Measurements from ENCODE around the gene MGLL.

The MGLL gene

DNA sequence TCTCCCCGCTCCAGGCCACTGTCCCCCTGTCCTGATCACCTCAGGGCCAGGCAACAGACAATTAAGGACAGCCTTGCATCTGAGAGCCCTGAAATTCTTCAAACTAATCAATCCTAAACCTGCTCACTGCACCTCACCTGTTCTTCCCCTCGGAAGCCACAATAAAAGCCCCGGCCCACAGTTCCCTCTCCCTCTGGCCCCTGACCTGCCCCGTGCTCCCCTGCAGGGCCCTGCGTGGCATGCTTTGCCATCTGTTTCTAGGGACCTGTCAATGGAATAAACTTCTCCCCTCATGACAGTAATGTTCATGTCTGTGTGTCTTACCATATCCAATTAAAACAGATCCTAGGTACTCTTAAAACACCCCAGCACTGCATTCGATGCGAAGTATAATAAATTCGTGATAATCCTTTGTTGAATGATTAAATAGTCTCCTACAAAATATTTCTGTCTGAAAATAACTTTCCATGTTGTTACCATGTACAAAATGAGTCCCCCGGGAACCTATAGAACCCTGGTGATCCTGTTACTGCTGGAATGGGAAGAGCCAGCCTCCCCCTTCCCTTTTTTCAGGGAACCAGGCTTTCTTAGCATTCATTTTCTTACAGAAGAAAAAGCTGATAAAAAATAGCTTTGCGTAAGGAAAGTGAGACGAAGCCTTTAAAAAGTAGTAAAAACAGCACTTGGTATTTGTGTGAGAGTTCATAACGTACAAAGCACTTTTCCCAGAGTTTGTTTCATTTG lies 90.6 kb downstream of the MGLL start:
- Mint-ChIP-seq H3K9me3 (no peaks in the 10 kb centered on the region), H3K36me3 (no peaks in the 10 kb centered on the region), H3K4me1 (peaks cover 25% of the 10 kb centered on the region), H3K27ac (no peak overlapping the region), H3K4me3 (no peak overlapping the region), H3K27me3 (no peaks in the 10 kb centered on the region)
- DNase-seq (ENCODE audit: low spot score in 2 of 2) (no peak), ATAC-seq (ENCODE audit: low read depth) (no peak)

DNA sequence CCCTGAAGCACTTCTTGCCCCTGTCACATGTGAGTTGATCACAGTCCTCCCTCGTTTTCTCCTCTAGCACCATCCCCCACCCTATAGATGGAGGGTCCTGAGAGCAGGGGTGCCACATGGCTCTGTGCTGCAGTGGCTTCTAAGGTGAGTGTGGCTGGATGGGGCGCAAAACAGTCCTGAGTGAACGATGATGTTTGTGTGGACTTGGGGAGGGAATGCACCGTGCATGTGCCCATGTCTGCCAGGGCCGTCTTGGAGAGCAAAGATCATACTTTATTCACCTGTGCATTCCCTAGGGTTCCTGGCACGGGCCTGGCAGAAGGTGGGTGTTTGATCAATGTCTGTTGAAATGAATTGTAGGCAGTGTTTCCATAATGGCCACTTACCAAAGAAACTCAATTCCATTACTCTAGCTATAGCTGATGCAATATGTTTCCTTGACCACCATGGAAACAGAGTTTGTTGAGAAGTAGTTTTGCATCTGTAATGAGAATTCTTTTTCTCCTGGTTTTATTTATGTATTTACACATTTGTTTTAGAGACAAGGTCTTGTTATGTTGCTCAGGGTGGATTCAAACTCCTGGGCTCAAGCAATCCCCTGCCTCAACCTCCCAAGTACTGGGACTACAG lies 91.5 kb downstream of the MGLL start:
- no peak overlapping the region for H3K27ac Mint-ChIP-seq
- H3K36me3 Mint-ChIP-seq, result no peaks in the 10 kb centered on the region
- H3K4me3 Mint-ChIP-seq, result no peak overlapping the region
- peaks cover 23% of the 10 kb centered on the region for H3K4me1 Mint-ChIP-seq
- H3K9me3 Mint-ChIP-seq, result no peaks in the 10 kb centered on the region
- no peak for ATAC-seq (ENCODE audit: low read depth)
- DNase-seq (ENCODE audit: low spot score in 2 of 2), result no peak
- no peaks in the 10 kb centered on the region for H3K27me3 Mint-ChIP-seq

- Mint-ChIP-seq H3K9me3 (no peaks in the 10 kb centered on the region), H3K27ac (no peak overlapping the region), H3K4me3 (no peak overlapping the region), H3K4me1 (peaks cover 19% of the 10 kb centered on the region), H3K27me3 (no peaks in the 10 kb centered on the region), H3K36me3 (no peaks in the 10 kb centered on the region)
- DNase-seq (ENCODE audit: low spot score in 2 of 2) (no peak), ATAC-seq (ENCODE audit: low read depth) (no peak)
Measured at GRCh38 chr3:127730171-127730570, 92.1 kb downstream of the MGLL start.

GRCh38 chr3:127729556-127730056 lies 92.7 kb downstream of the MGLL start:
- H3K4me1 Mint-ChIP-seq, result peaks cover 14% of the 10 kb centered on the region
- H3K4me3 Mint-ChIP-seq, result no peak overlapping the region
- no peak for DNase-seq (ENCODE audit: low spot score in 2 of 2)
- no peaks in the 10 kb centered on the region for H3K9me3 Mint-ChIP-seq
- H3K36me3 Mint-ChIP-seq, result peaks cover 2% of the 10 kb centered on the region
- H3K27ac Mint-ChIP-seq, result no peak overlapping the region
- no peaks in the 10 kb centered on the region for H3K27me3 Mint-ChIP-seq
- ATAC-seq (ENCODE audit: low read depth), result no peak

DNA sequence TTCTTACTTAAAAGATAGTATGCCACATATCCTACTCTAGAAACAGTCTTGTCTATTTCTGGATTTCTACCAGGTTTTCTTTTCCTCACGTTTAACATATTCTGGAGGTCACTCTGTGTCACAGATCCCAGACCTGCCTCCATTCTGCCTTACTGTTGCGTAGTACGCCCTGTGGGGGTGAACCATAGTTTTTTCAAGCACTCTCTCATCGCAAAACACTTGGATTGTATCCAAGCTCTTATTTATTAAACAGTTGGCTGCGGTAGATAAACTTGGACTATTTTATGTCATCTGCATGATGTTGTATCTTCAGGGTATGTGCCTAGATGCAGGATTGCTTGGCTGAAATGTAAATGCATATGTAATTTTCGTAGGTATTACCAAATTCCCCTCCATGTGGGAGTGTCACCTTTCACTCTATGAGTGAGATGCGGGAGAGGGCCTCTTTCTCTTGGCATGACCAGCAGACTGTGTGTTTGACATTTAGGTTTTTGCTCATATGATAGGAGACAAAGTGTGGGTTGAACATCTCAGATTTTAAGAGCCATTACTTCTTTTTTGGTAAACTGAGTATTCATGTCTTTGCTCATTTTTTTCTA lies 93.8 kb downstream of the MGLL start:
- Mint-ChIP-seq H3K4me3 (no peak overlapping the region), H3K4me1 (peaks cover 12% of the 10 kb centered on the region), H3K27me3 (no peaks in the 10 kb centered on the region), H3K27ac (no peak overlapping the region), H3K36me3 (peaks cover 2% of the 10 kb centered on the region), H3K9me3 (peaks cover 2% of the 10 kb centered on the region)
- ATAC-seq (ENCODE audit: low read depth) (no peak), DNase-seq (ENCODE audit: low spot score in 2 of 2) (no peak)

GRCh38 chr3:127726894-127727293 lies 95.4 kb downstream of the MGLL start:
- peaks cover 4% of the 10 kb centered on the region for H3K4me1 Mint-ChIP-seq
- H3K27me3 Mint-ChIP-seq, result no peaks in the 10 kb centered on the region
- DNase-seq (ENCODE audit: low spot score in 2 of 2), result no peak
- peaks cover 2% of the 10 kb centered on the region for H3K9me3 Mint-ChIP-seq
- H3K4me3 Mint-ChIP-seq, result no peak overlapping the region
- no peak overlapping the region for H3K27ac Mint-ChIP-seq
- peaks cover 2% of the 10 kb centered on the region for H3K36me3 Mint-ChIP-seq
- ATAC-seq (ENCODE audit: low read depth), result no peak

DNA sequence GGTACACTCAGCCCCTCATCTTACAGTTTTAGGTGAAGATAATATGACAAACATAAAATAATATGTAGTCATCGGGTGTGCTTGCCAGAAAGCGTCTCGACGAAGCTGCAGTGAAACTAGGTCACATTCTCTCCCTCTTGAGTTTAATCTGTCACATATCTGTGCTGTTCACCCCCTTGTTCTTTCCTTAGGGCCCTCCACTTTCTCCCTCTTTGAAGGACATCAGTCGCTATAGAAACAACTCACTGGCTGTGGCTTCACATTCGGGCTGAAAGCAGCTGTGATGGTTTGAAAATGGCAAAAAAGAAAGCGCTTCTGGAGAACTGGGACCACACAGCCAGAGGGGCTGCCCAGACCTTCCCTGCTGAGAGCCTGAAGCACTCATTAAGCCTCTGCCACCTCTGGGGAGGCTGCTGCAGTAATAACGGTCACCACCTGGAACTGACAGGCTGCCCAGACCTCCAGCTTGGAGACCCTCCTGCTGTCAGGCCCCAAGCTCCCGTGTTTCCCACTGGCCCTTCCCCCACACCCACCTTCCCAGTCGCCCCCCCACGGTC lies 99.2 kb downstream of the MGLL start:
- Mint-ChIP-seq H3K27ac (no peak overlapping the region), H3K27me3 (no peaks in the 10 kb centered on the region), H3K36me3 (peaks cover 2% of the 10 kb centered on the region), H3K4me3 (no peak overlapping the region), H3K9me3 (peaks cover 2% of the 10 kb centered on the region), H3K4me1 (peaks cover 4% of the 10 kb centered on the region)
- DNase-seq (ENCODE audit: low spot score in 2 of 2) (no peak), ATAC-seq (ENCODE audit: low read depth) (no peak)

DNA sequence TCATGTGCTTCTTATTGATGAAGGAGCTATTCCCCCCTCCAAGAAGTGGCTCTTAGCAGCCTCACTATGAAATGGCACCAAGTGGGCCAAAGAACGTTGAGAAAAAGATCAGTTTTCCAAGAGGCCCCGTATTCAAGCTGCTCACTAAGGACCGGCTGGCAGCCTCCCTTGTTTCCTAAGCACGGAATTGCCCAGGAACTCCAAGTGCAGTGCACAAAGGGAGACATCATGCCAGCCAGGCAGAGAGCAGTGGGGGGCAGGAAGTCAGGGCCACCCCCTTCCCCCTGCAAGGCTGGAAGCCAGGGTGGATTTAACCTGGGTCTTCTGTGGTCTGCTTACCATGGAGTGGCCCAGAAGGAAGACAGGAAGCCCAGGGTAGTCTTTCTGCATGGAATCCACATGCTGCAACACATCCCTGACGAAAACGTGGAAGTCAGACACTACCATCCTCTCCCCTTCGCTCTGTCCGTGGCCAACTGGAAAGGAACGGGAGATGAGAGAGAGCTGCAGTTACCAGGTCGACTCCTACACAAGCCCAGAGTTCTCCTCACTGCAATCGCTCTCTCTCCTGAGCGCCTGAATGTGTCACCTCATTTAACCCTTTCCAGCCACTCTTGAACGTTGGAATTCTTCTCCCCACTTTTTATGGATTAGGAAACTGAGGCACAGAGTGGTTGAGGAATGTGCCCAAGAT lies 100.1 kb downstream of the MGLL start:
- peaks cover 4% of the 10 kb centered on the region for H3K4me1 Mint-ChIP-seq
- no peak for ATAC-seq (ENCODE audit: low read depth)
- no peak for DNase-seq (ENCODE audit: low spot score in 2 of 2)
- H3K9me3 Mint-ChIP-seq, result peaks cover 2% of the 10 kb centered on the region
- H3K4me3 Mint-ChIP-seq, result no peak overlapping the region
- H3K36me3 Mint-ChIP-seq, result peaks cover 2% of the 10 kb centered on the region
- H3K27ac Mint-ChIP-seq, result no peak overlapping the region
- H3K27me3 Mint-ChIP-seq, result no peaks in the 10 kb centered on the region

DNA sequence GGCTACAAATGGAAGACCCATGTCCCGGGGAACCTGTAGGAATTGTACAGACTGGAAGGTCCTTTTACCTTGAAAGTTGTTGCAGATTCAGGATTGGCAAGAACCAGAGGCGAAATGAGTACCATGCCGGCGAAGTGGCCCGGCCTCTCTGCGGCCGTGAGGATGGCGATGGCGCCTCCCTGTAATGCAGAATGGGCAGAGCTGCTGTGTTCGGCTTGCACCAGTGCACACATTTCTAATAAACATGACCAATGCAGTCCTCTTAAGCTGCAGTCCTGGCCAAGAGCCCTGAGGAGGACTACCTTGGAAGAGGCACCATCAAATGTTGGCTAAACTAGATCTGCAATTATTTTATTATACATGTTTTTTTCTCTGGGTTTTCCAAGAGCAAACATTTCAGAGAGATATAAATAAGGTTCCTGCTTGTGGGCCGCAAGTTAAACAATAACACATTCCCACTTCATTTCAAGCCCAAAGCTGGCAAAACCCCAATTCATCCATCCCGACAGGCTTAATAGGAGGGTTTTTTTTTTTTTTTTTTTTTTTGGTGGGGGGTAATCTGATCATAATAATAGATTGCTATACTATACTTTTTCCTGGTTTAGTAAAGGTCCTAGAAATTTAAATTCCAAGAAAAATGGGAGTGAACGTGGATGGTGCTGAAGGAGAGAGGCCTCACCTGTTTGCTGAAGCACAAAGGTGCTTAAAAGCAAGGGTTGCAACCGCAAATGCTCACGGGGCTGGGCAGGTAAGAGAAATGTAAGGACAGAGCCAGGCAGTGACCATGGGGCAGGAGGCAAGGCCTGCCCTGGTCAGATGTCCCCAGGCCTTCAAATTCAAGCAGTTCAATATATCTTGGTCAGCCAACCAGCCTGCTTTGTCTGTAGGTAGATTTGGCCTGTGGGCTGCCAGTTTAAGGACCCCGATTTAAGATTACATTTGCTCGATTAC lies 101.1 kb downstream of the MGLL start:
- Mint-ChIP-seq H3K4me3 (no peak overlapping the region), H3K27me3 (no peaks in the 10 kb centered on the region), H3K4me1 (peaks cover 4% of the 10 kb centered on the region), H3K9me3 (peaks cover 2% of the 10 kb centered on the region), H3K36me3 (peaks cover 2% of the 10 kb centered on the region), H3K27ac (no peak overlapping the region)
- DNase-seq (ENCODE audit: low spot score in 2 of 2) (no peak), ATAC-seq (ENCODE audit: low read depth) (no peak)

GRCh38 chr3:127720161-127720823 lies 102.0 kb downstream of the MGLL start:
- H3K27ac Mint-ChIP-seq, result no peak overlapping the region

GRCh38 chr3:127719369-127719768 lies 102.9 kb downstream of the MGLL start:
- H3K4me3 Mint-ChIP-seq, result no peak overlapping the region
- no peak for DNase-seq (ENCODE audit: low spot score in 2 of 2)
- H3K9me3 Mint-ChIP-seq, result peaks cover 2% of the 10 kb centered on the region
- no peaks in the 10 kb centered on the region for H3K4me1 Mint-ChIP-seq
- H3K36me3 Mint-ChIP-seq, result no peaks in the 10 kb centered on the region
- H3K27ac Mint-ChIP-seq, result no peak overlapping the region
- no peaks in the 10 kb centered on the region for H3K27me3 Mint-ChIP-seq
- ATAC-seq (ENCODE audit: low read depth), result no peak

More at GRCh38 chr3:127720161-127720823, 102.0 kb downstream of the MGLL start:
- H3K9me3 Mint-ChIP-seq, result peaks cover 2% of the 10 kb centered on the region
- no peaks in the 10 kb centered on the region for H3K4me1 Mint-ChIP-seq
- H3K4me3 Mint-ChIP-seq, result no peak overlapping the region
- H3K27me3 Mint-ChIP-seq, result no peaks in the 10 kb centered on the region
- peaks cover 2% of the 10 kb centered on the region for H3K36me3 Mint-ChIP-seq
- ATAC-seq (ENCODE audit: low read depth) (no peak), DNase-seq (ENCODE audit: low spot score in 2 of 2) (no peak)

DNA sequence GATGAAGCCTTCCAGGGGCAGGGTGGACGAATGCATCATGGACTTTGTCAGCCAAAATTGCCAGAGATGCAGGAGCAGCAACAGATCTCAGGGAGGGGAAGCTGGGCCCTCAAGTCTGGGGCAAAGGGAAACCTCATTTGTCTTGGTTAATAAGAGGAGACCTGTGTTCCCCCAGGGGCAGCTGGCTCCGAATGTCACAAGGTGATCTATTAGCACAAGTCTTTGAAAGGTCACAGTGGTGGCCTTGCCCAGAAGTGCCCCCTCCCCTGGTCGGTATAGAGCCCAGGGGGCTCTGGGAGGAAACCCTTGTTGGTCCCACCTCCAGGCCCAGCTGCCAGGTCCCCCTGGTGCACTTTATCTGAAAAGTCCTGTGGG lies 103.4 kb downstream of the MGLL start:
- no peak overlapping the region for H3K27ac Mint-ChIP-seq

More for the DNA sequence above, 103.4 kb downstream of the MGLL start:
- no peaks in the 10 kb centered on the region for H3K9me3 Mint-ChIP-seq
- DNase-seq (ENCODE audit: low spot score in 2 of 2) (no peak), ATAC-seq (ENCODE audit: low read depth) (no peak)
- no peaks in the 10 kb centered on the region for H3K36me3 Mint-ChIP-seq
- H3K27me3 Mint-ChIP-seq, result no peaks in the 10 kb centered on the region
- no peaks in the 10 kb centered on the region for H3K4me1 Mint-ChIP-seq
- H3K4me3 Mint-ChIP-seq, result no peak overlapping the region

Data from memory B cell (primary cell).